Thymus (tissue), 11 donors: ENCODE results near the gene ARHGAP19. TPM values are rescaled to one million over a fixed set of nuclear protein-coding genes. Genes with fewer than 3 reads are reported as not detected.
A peak's percentile ranks its signal among the peaks of the same experiment; 100 is the strongest.

Experiments used
- DNase-seq, 9 donors: peaks; one replicate each; pipeline ENCODE4 v3.0.0-alpha.2; 2013; ENCODE audit warnings: low spot score in 9 of 9, low read depth in 6 of 9, missing footprints in 1 of 9
- H3K27ac ChIP-seq, 2 donors: one replicate each; pipeline ENCODE4 v1.5.1; 2013; ENCODE audit warnings: control low read depth in 1 of 2, low read depth in 1 of 2, low read length in 1 of 2, mild to moderate bottlenecking in 1 of 2, moderate library complexity in 1 of 2
- H3K27me3 ChIP-seq, 2 donors: one replicate each; pipeline ENCODE4 v1.5.1; 2013; ENCODE audit warnings: low read length in 1 of 2; ENCODE audit not compliant: control insufficient read depth in 2 of 2, insufficient read depth in 1 of 2
- H3K36me3 ChIP-seq, 2 donors: one replicate each; pipeline ENCODE4 v1.5.1; 2013; ENCODE audit warnings: low read length in 1 of 2, mild to moderate bottlenecking in 1 of 2, moderate library complexity in 1 of 2; ENCODE audit not compliant: control insufficient read depth in 2 of 2, insufficient read depth in 2 of 2
- H3K4me1 ChIP-seq, 2 donors: one replicate each; pipeline ENCODE4 v1.5.1; 2013; ENCODE audit warnings: low read length in 2 of 2; ENCODE audit not compliant: control insufficient read depth in 2 of 2, insufficient read depth in 2 of 2
- H3K4me3 ChIP-seq, 2 donors: one replicate each; pipeline ENCODE4 v1.5.1; 2013; ENCODE audit warnings: low read length in 2 of 2, control low read depth in 1 of 2, mild to moderate bottlenecking in 1 of 2
- H3K9me3 ChIP-seq, 2 donors: one replicate each; pipeline ENCODE4 v1.5.1; 2013; ENCODE audit warnings: low read length in 1 of 2, mild to moderate bottlenecking in 1 of 2; ENCODE audit not compliant: control insufficient read depth in 2 of 2, insufficient read depth in 1 of 2
- WGBS: extraction: QIAGEN DNeasy Blood & Tissue Kit; methylation state at CpG from one replicate; pipeline ENCODE4 v1.1.7; 2013; 5-methylcytosine and 5-hydroxymethylcytosine counted together
- polyA plus RNA-seq: library from polyadenylated mRNA; stranded (reverse); fragments of 200-250 nt; gene quantifications from one replicate; pipeline ENCODE4 v1.2.3, GENCODE V29; 2013
- total RNA-seq: library from RNA; stranded (reverse); fragments of 120-200 nt; gene quantifications from one replicate; pipeline ENCODE4 v1.2.4, GENCODE V29; 2013
- donor health status: healthy.

ARHGAP19 gene
- total and polyA plus RNA-seq, 2 donors: 5.8 to 18.2 TPM

DNA sequence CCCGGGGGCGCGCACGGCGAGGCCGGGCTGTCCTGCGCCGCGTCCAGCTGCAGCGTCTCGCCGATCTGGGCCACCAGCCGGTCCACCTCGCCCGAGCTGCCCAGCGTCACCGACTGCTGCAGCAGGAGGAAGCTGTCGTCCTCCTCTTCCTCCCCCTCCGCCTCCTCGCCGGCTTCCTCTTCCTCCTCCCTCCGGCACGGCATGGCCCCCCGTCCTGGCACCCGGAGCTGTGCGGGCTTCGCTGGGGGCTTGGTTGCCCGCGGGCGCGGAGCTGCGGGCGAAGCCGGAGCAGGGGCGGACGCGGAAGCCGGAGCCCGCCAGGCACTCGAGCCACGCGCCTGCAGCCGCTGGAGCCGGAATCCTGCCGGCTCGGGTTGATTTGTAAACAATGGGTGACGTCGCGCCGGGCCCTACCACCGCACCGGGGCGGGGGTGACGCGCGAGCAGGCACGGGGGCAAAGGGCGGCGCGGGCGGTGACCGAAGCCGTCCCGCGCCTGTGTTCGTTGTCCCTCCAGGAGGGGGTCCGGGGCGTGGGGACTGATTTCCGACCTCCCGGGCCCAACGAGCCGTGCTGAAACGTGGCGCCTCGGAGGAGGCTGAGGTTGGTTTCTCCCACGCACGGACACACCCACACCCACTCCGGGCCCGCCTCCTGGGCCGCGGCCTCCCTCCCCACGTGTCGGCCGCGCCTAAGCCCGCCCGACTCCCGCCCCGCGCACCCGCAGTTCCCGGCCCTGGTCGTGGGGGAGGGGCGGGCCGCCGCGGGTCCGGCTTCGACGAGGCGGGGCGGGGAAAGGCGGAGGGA is 42.1 kb upstream of the ARHGAP19 start, which contains the start of gene FRAT2:
TSS of gene FRAT2 (minus strand) at position 360 of the 806 bp plus-strand sequence. CDS start at position 203, 157 bp downstream.
- H3K36me3 ChIP-seq: peaks cover 0 to 7% of the 10 kb centered on the region in 2 donors
- WGBS: under 1% methylated on average over 103 of the region's 103 CpGs
- H3K27me3 ChIP-seq: peaks cover 0 to 14% of the 10 kb centered on the region in 2 donors
- H3K27ac ChIP-seq: peak within 1 kb of the TSS; percentile 79 to 83
- H3K4me3 ChIP-seq: peak within 1 kb of the TSS; percentile 60 to 85
- no peaks in the 10 kb centered on the region for H3K9me3 ChIP-seq
- peaks cover 20 to 35% of the 10 kb centered on the region in 2 donors for H3K4me1 ChIP-seq
- DNase-seq: peak; percentile 74 to 94 (median 83)

DNA sequence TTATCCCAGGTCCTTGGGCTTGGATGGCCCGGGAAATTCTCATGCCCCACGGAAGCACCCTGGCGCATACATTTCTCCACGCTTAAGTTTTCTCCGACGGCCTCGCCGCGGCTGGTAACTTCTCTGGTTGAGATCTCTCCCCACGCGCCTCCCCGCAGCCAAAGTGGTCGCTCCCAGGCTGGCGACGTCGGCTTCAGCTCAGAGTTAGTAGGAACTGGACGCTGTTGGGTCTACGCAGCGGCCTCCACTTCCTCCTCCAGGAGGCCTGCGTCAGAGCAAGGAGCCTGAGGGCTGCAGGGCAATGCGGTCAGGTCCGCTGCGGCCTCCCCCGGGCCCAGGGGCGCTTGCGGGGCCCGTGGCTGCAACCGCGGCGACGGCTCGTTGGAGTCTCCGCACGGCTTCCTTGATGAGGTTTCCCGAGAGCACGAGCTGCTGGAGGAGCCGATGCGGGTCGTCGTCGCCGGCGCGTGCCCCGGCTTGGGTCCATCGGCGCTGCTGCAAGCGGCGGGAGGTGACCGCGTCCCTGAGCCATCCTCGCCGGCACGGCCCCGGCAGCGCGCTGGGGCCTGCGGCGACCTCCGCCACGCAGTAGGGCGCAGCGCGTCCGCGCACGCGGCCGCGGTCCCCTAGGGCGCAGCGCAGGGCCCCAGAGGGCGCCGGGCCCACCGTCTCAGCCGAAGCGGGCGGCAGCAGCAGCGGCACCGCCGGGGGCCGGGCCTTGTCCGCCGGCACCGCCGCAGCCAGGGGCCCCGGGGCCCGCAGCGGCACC is 41.3 kb upstream of the ARHGAP19 start:
- H3K4me3 ChIP-seq: peak overlapping the region; percentile 60 to 85
- H3K4me1 ChIP-seq: peaks cover 20 to 35% of the 10 kb centered on the region in 2 donors
- WGBS: under 1% methylated on average over 89 of the region's 89 CpGs

DNA sequence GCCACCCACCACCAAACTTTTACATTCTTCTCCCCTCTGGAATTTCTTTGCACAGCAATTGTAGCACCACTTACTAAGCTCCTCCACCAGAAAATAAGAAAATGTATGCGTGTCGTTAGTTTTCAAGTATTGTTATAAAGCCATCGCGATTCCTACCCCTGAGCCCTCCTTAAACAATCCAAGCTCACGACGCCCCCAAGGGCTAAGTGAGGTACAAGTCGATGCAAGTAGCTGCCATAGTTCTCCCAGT is 40.8 kb upstream of the ARHGAP19 start:
- Histone ChIP-seq H3K27me3 (peaks cover 0 to 14% of the 10 kb centered on the region in 2 donors), H3K9me3 (no peaks in the 10 kb centered on the region), H3K4me3 (peak overlapping the region; percentile 58 to 85), H3K4me1 (peaks cover 20 to 35% of the 10 kb centered on the region in 2 donors), H3K36me3 (peaks cover 0 to 12% of the 10 kb centered on the region in 2 donors), H3K27ac (peak overlapping the region in 1 of 2 donors; percentile 46)
- DNase-seq: peak in 4 of 9 donors; percentile 36 to 72 (median 46)
- 2% methylated on average over 7 of the region's 7 CpGs for WGBS

More for the DNA sequence above, 41.3 kb upstream of the ARHGAP19 start:
- peak in 2 of 9 donors; percentile 24 to 28 for DNase-seq
- peaks cover 0 to 14% of the 10 kb centered on the region in 2 donors for H3K27me3 ChIP-seq
- H3K27ac ChIP-seq: peak overlapping the region; percentile 47 to 79
- peaks cover 0 to 10% of the 10 kb centered on the region in 2 donors for H3K36me3 ChIP-seq
- H3K9me3 ChIP-seq: no peaks in the 10 kb centered on the region

DNA sequence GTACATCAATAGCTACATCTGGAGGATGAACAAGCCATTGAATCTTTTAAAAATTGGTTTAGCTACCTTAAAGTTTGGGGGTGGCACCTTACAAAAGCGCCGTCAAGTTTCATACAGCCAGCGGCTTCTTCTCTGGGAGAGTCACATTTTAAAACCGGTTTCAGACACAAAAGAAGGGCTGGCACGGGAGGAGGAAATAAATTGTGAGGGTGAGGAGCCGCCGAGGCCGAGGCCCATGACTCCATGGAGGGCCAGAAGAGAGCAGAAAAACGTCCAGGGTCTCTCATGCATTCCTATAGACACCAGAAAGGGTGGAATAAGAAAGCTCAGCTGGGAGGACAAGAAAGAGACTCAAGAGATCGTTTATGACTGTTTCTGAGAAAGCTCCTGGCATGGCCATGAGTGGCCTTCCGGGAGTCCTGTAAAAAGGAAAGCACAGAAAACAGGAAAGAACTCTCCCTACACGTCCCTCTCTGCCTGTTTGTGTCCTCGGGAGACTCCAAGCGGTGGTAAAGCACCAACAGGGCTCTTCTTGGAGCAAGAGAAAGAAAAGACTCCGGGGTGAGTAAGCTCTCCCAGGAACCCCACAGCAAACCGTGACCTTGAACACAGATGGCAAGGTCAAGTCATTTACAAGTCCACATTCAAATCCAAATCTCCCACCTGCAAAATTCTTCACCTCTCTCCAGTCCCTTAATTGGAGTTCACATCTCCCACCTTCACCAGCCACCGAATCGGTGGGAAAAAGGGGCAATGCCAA is 40.3 kb upstream of the ARHGAP19 start:
- peak overlapping the region; percentile 58 to 85 for H3K4me3 ChIP-seq
- peak overlapping the region; percentile 10 to 46 for H3K27ac ChIP-seq
- H3K4me1 ChIP-seq: peaks cover 20 to 35% of the 10 kb centered on the region in 2 donors
- DNase-seq: peak in 1 of 9 donors; percentile 31
- WGBS: 37% methylated on average over 18 of the region's 18 CpGs
- H3K9me3 ChIP-seq: no peaks in the 10 kb centered on the region
- peaks cover 0 to 14% of the 10 kb centered on the region in 2 donors for H3K27me3 ChIP-seq
- peaks cover 0 to 12% of the 10 kb centered on the region in 2 donors for H3K36me3 ChIP-seq

DNA sequence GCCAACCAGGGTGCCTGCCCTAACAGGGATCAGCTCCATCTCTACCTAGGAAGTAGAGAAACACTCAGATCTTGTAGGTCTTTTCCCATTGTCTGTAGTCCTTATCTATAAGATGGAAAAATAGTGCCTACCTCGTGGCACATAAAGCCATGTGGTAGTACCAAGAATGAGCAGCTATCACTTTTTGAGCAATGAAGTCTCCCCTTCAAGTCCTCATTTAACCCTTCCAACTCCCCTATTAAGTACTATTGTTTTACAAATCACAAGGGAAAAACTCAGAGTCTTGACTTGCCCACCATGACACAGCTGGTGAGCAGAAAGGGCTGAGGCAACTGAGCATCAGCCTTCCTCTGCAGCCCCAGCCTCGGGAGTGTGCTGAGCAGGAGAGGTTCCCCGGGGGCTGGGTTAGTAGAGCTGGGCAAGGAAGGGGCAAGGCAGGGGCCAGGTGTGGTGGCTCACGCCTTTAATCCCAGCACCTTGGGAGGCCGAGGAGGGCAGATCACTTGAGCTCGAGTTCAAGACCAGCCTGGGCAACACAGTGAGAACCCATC is 38.8 kb upstream of the ARHGAP19 start:
- Histone ChIP-seq H3K27ac (no peak overlapping the region), H3K4me3 (no peak overlapping the region), H3K4me1 (peaks cover 20 to 30% of the 10 kb centered on the region in 2 donors), H3K27me3 (peaks cover 0 to 6% of the 10 kb centered on the region in 2 donors), H3K36me3 (peaks cover 0 to 12% of the 10 kb centered on the region in 2 donors), H3K9me3 (no peaks in the 10 kb centered on the region)
- WGBS: 88% methylated on average over 6 of the region's 6 CpGs
- no peak for DNase-seq

DNA sequence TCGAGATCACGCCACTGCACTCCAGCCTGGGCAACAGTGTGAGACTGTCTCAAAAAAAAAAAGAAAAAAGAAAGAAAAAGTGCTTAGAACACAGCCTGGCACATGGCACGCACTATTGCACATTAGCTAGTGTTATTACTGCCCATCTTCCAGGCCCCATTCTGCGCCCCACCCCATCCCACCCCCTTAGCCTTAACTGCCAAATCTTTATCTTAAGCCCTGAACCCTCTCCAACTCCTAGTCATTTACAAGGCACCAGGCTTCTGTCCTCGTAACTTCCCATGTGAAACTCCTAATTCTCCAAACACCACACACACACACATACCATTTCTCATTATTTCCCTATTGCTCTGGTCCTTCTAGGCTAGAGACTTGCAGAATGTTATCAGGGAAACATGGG is 37.3 kb upstream of the ARHGAP19 start:
- no peak overlapping the region for H3K27ac ChIP-seq
- H3K36me3 ChIP-seq: peaks cover 0 to 12% of the 10 kb centered on the region in 2 donors
- DNase-seq: no peak
- peaks cover 20 to 25% of the 10 kb centered on the region in 2 donors for H3K4me1 ChIP-seq
- WGBS: 98% methylated on average over 5 of the region's 5 CpGs
- no peaks in the 10 kb centered on the region for H3K27me3 ChIP-seq
- no peak overlapping the region for H3K4me3 ChIP-seq
- no peaks in the 10 kb centered on the region for H3K9me3 ChIP-seq

DNA sequence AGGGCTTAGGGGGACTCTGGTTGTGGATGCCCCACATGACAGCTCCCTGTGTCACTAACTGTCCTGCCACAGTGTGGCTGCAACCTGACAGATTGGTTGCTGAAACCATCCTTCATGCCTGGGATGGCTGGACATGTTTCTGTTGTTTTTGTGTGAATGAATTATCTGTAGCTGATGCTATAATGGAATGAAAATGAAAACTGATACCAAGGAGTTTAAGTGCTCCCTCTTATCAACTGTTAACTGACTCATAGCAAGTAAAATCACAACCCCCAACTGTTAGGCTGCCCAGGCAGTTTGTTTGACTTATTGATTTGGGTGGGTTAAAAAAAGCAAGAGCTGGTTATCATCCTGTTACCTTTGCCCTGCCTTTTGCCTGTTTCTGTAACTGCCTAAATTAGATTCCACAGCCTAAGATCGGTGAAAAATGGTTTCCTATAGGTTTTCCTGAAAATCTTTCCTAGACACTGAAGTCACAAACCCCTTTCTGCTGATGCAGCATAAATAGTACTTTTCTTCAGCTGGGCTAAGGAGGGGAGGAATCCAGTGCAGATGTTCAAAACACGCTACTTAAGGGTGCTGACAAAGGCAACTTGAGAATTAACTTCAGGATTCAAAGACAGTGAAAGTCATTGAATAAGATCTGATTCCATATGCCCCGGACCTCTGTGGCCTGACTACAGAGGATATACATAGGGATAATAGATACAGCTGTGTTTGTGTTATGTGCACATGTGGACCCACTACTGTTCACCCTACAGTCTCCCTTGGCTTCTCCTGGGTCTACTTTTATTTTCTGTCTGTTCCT is 36.4 kb upstream of the ARHGAP19 start:
- WGBS: 94% methylated on average over 3 of the region's 3 CpGs
- Histone ChIP-seq H3K4me1 (peaks cover 20 to 25% of the 10 kb centered on the region in 2 donors), H3K9me3 (no peaks in the 10 kb centered on the region), H3K27me3 (no peaks in the 10 kb centered on the region), H3K4me3 (no peak overlapping the region), H3K27ac (no peak overlapping the region), H3K36me3 (peaks cover 0 to 12% of the 10 kb centered on the region in 2 donors)
- DNase-seq: no peak
